WERI-Rb-1 (cell line): ENCODE results near the gene FBXL5.
A peak's percentile ranks its signal among the peaks of the same experiment; 100 is the strongest.

Experiments used
- DNase-seq: peaks from one replicate; pipeline ENCODE4 v3.0.0-alpha.2; 2020
- H3K27ac ChIP-seq: fragments of 250-450 bp; sonication (Bioruptor Pico); 2 replicates; pipeline ENCODE4 v1.5.1; 2020; ENCODE audit warnings: mild to moderate bottlenecking, moderate library complexity
- H3K27me3 ChIP-seq: fragments of 250-450 bp; sonication (Bioruptor Pico); 2 replicates; pipeline ENCODE4 v1.5.1; 2021; ENCODE audit warnings: mild to moderate bottlenecking, low read depth, moderate library complexity; ENCODE audit not compliant: insufficient read depth, severe bottlenecking
- H3K36me3 ChIP-seq: fragments of 250-450 bp; sonication (Bioruptor Pico); 2 replicates; pipeline ENCODE4 v1.5.1; 2020; ENCODE audit warnings: mild to moderate bottlenecking, moderate library complexity
- H3K4me3 ChIP-seq: 2 replicates; pipeline ENCODE4 v1.5.1; 2011; ENCODE audit warnings: low read depth, mild to moderate bottlenecking, control low read depth, low read length
- H3K9me3 ChIP-seq: fragments of 250-450 bp; sonication (Bioruptor Pico); 2 replicates; pipeline ENCODE4 v1.5.1; 2021; ENCODE audit warnings: mild to moderate bottlenecking, moderate library complexity; ENCODE audit not compliant: severe bottlenecking
- TF ChIP-seq, protein P1 (sequence below): IDR thresholded peaks from 2 replicates; pipeline ENCODE4 v1.5.1; 2011; ENCODE audit warnings: low read depth, mild to moderate bottlenecking, control low read depth, inconsistent platforms, low read length

FBXL5 gene

DNA sequence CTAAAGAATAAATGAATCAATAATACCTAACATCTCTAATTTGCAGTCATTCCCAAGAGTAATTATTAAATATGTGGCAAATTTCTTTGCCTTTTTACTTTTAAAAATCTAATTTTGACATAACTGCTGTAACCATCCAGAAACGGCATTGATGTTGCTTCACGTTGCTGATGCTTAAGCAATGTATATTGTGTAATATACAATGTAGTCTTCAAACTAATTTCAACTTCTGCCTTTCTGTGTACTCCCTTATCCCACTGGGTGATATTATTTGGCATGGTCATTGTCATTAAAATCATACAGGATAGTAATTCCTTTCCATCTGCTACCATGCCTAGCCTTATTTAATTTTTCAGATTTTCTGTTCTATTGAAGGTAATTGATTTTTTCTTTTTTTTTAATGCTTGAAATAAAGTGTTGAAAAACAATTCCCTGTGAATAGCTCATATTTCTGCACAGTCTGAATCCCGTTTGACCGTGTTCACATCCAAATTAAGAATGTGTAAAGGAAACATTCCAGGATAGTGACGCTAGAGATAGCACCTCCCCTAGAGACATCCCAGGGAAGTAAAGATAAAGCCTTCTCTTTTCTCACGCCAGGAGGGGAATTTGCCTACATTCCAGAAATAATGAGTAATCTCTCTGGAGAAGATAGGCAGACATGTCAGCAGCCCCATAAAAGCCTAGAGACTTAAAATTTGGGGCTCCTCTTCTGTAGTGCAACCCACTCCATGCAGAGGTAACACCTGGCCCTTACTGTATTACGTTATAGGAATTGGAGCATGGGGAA is 35.1 kb upstream of the FBXL5 start:
- H3K36me3 ChIP-seq, result peaks cover 29% of the 10 kb centered on the region
- no peaks in the 10 kb centered on the region for H3K27me3 ChIP-seq
- H3K27ac ChIP-seq, result no peak overlapping the region
- DNase-seq, result no peak
- H3K9me3 ChIP-seq, result peaks cover 6% of the 10 kb centered on the region
- H3K4me3 ChIP-seq, result no peak overlapping the region
- TF ChIP-seq, protein P1, sequence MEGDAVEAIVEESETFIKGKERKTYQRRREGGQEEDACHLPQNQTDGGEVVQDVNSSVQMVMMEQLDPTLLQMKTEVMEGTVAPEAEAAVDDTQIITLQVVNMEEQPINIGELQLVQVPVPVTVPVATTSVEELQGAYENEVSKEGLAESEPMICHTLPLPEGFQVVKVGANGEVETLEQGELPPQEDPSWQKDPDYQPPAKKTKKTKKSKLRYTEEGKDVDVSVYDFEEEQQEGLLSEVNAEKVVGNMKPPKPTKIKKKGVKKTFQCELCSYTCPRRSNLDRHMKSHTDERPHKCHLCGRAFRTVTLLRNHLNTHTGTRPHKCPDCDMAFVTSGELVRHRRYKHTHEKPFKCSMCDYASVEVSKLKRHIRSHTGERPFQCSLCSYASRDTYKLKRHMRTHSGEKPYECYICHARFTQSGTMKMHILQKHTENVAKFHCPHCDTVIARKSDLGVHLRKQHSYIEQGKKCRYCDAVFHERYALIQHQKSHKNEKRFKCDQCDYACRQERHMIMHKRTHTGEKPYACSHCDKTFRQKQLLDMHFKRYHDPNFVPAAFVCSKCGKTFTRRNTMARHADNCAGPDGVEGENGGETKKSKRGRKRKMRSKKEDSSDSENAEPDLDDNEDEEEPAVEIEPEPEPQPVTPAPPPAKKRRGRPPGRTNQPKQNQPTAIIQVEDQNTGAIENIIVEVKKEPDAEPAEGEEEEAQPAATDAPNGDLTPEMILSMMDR, result no peak

DNA sequence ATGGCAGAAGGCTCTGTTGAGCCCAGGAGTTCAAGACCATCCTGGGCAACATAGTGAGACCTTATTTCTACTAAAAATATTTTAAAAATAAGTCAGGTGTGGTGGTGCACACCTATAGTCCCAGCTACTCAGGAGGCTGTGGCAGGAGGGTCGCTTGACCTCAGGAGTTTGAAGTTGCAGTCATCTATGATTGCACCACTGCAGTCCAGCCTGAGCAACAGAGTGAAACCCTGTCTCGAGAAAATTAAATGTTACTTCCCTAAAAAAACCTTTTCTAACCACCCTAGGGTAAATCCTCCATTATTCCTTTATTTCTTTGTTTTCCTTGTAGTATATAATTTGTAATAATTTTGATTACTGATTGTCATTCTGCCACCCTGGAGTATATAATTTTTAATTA is 34.4 kb upstream of the FBXL5 start:
- Histone ChIP-seq H3K27ac (no peak overlapping the region), H3K4me3 (no peak overlapping the region), H3K27me3 (no peaks in the 10 kb centered on the region), H3K36me3 (peaks cover 33% of the 10 kb centered on the region), H3K9me3 (peaks cover 6% of the 10 kb centered on the region)
- no peak for DNase-seq
- TF ChIP-seq, protein P1, result no peak

DNA sequence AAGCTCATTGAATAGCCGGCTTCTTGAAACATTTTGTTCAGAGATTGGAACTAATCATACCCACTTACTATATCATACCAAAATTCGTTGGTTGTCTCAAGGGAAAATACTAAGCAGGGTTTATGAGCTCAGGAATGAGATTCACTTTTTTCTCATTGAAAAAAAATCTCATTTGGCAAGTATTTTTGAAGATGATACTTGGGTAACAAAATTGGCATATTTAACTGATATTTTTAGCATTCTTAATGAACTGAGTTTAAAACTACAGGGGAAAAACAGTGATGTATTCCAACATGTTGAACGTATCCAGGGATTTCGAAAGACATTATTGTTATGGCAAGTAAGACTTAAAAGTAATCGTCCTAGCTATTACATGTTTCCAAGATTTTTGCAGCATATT is 32.9 kb upstream of the FBXL5 start:
- DNase-seq, result no peak
- H3K4me3 ChIP-seq, result no peak overlapping the region
- H3K36me3 ChIP-seq, result peaks cover 35% of the 10 kb centered on the region
- TF ChIP-seq, protein P1, result no peak
- no peaks in the 10 kb centered on the region for H3K9me3 ChIP-seq
- no peaks in the 10 kb centered on the region for H3K27me3 ChIP-seq
- no peak overlapping the region for H3K27ac ChIP-seq

DNA sequence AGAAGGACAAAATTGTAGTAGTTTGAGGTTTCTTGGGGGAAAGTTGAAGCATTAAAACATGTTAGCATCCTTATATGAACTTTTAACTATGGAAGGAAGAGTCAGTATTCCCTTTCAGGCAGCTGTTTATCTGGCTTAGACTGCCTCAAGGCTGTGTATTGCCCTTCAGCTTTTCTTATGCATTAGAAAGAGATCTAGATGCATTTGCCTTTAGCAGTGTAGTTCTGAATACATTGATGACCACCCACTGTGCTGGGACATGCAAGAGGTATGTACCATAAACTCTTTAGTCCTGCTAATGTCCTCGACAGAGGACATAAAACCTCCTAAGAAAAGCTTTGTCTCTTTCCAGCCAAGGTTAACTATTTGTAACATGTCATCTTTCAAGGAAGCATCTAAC is 29.3 kb upstream of the FBXL5 start:
- Histone ChIP-seq H3K4me3 (no peak overlapping the region), H3K27ac (no peak overlapping the region), H3K36me3 (peaks cover 35% of the 10 kb centered on the region), H3K27me3 (no peaks in the 10 kb centered on the region), H3K9me3 (no peaks in the 10 kb centered on the region)
- TF ChIP-seq, protein P1, result no peak
- DNase-seq, result no peak

DNA sequence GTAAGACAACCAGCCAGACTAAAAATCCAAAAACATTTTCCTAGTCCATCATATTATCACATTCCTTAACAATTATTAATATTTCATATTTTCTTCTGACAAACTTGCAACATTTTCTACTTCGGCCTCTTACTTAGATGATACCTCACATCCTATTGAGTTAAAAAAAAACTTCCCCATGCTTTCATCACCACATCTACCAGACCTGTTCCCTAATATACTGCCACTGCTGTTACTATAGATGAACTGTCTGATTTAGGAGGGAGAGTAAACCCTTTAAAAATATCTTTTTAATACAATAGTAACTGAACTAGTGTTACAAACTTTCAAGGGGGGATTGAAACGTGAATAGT is 28.0 kb upstream of the FBXL5 start:
- Histone ChIP-seq H3K27ac (peak overlapping the region; percentile 93), H3K36me3 (peaks cover 29% of the 10 kb centered on the region), H3K9me3 (no peaks in the 10 kb centered on the region), H3K4me3 (peak overlapping the region; percentile 11; the same call in 1 of the 2 replicates), H3K27me3 (no peaks in the 10 kb centered on the region)
- no peak for DNase-seq
- TF ChIP-seq, protein P1, result no peak
